Subcutaneous adipose tissue (tissue), 4 donors: ENCODE measurements around the gene FN1. TPM values are rescaled to one million over a fixed set of nuclear protein-coding genes. Genes with fewer than 3 reads are reported as not detected.

Experiments used
- CTCF ChIP-seq: fragments of 450-650 bp; IDR thresholded peaks from one replicate; pipeline ENCODE4 v1.5.1; 2016; ENCODE audit warnings: low read depth, mild to moderate bottlenecking, control low read depth, antibody characterized with exemption, moderate library complexity
- total RNA-seq, 4 donors: library from RNA; depleted of rRNA; stranded (reverse); fragments of >200 nt; gene quantifications; one replicate each; pipeline ENCODE4 v1.1.0, GENCODE V29; 2016

FN1 gene
- total RNA-seq, 4 donors from 2014 or later = 80.4 to 1,315 (median 407) TPM

GRCh38 chr2:215382480-215382879 is 53.4 kb downstream of the FN1 start:
- TF ChIP-seq CTCF = no peak

- TF ChIP-seq CTCF = no peak
Observed at GRCh38 chr2:215382011-215382410, 53.9 kb downstream of the FN1 start.

GRCh38 chr2:215380699-215381098 is 55.2 kb downstream of the FN1 start:
- no peak for TF ChIP-seq CTCF

- no peak for TF ChIP-seq CTCF
Observed at GRCh38 chr2:215379948-215380347, 55.9 kb downstream of the FN1 start.

GRCh38 chr2:215379039-215379438 is 56.8 kb downstream of the FN1 start:
- no peak for TF ChIP-seq CTCF

GRCh38 chr2:215378045-215378444 is 57.8 kb downstream of the FN1 start:
- TF ChIP-seq CTCF = no peak

GRCh38 chr2:215377283-215377682 is 58.6 kb downstream of the FN1 start:
- TF ChIP-seq CTCF = no peak
